KG1 (cell line): ENCODE measurements around the gene PARVB.

Source experiments
- DNase-seq: peaks from one replicate; lab custom pipeline; 2025; lab: John Stamatoyannopoulos, UW

The PARVB gene

GRCh38 chr22:44200855-44201550 lies 176.9 kb downstream of the PARVB start:
- DNase-seq, result no peak

GRCh38 chr22:44201665-44202064 lies 177.6 kb downstream of the PARVB start:
- DNase-seq, result no peak

GRCh38 chr22:44202261-44202789 lies 178.2 kb downstream of the PARVB start:
- no peak for DNase-seq

GRCh38 chr22:44203203-44203602 lies 179.1 kb downstream of the PARVB start:
- no peak for DNase-seq

- DNase-seq, result no peak
Observed at GRCh38 chr22:44204739-44205515, 180.8 kb downstream of the PARVB start.

- no peak for DNase-seq
Observed at GRCh38 chr22:44205516-44206329, 181.6 kb downstream of the PARVB start.

- DNase-seq, result no peak
Observed at GRCh38 chr22:44206330-44206645, 182.2 kb downstream of the PARVB start.

GRCh38 chr22:44206696-44207095 lies 182.6 kb downstream of the PARVB start:
- DNase-seq, result no peak

GRCh38 chr22:44207173-44207980 lies 183.3 kb downstream of the PARVB start:
- DNase-seq, result no peak

- DNase-seq, result no peak
Observed at GRCh38 chr22:44207981-44208317, 183.8 kb downstream of the PARVB start.

- DNase-seq, result no peak
Observed at GRCh38 chr22:44209343-44209742, 185.2 kb downstream of the PARVB start.

- DNase-seq, result no peak
Observed at GRCh38 chr22:44210722-44211121, 186.6 kb downstream of the PARVB start.

- DNase-seq, result no peak
Observed at GRCh38 chr22:44211256-44211945, 187.3 kb downstream of the PARVB start.

GRCh38 chr22:44211946-44212930 lies 188.1 kb downstream of the PARVB start:
- no peak for DNase-seq

- no peak for DNase-seq
Observed at GRCh38 chr22:44212936-44213335, 188.8 kb downstream of the PARVB start.

- no peak for DNase-seq
Observed at GRCh38 chr22:44213489-44214043, 189.5 kb downstream of the PARVB start.

GRCh38 chr22:44214187-44214586 lies 190.1 kb downstream of the PARVB start:
- no peak for DNase-seq

- no peak for DNase-seq
Observed at GRCh38 chr22:44214764-44215163, 190.7 kb downstream of the PARVB start.

GRCh38 chr22:44215287-44215686 lies 191.2 kb downstream of the PARVB start:
- DNase-seq, result no peak

- DNase-seq, result no peak
Observed at GRCh38 chr22:44217346-44217745, 193.2 kb downstream of the PARVB start.
